Fibroblast of the aortic adventitia (primary cell): Measurements from ENCODE around the gene F10. TPM values are rescaled to one million over a fixed set of nuclear protein-coding genes. Genes with fewer than 3 reads are reported as not detected.
"Not testable (repeated sequence)": the region's sequence is repeated elsewhere in the genome, so short reads cannot be mapped to it uniquely, and the experiment has no call there.

Experiments used
- DNase-seq: peaks from one replicate; pipeline ENCODE4 v3.0.0-alpha.2; 2010; ENCODE audit warnings: low read depth
- H3K4me3 ChIP-seq: 2 replicates; pipeline ENCODE4 v1.5.1; 2011; ENCODE audit warnings: low read depth, mild to moderate bottlenecking, control low read depth, low read length, moderate library complexity
- total RNA-seq: library from RNA; depleted of rRNA; stranded (reverse); fragments of >200 nt; gene quantifications from 2 replicates; pipeline ENCODE4 v1.2.3, GENCODE V29; 2012; ENCODE audit warnings: low replicate concordance
- TF ChIP-seq, protein P1 (sequence below): IDR thresholded peaks from 2 replicates; pipeline ENCODE4 v1.5.1; 2011; ENCODE audit warnings: mild to moderate bottlenecking, low read length, control low read depth, inconsistent platforms; ENCODE audit not compliant: insufficient read depth

The F10 gene
- total RNA-seq, 1 donor, result 12.6 TPM

DNA sequence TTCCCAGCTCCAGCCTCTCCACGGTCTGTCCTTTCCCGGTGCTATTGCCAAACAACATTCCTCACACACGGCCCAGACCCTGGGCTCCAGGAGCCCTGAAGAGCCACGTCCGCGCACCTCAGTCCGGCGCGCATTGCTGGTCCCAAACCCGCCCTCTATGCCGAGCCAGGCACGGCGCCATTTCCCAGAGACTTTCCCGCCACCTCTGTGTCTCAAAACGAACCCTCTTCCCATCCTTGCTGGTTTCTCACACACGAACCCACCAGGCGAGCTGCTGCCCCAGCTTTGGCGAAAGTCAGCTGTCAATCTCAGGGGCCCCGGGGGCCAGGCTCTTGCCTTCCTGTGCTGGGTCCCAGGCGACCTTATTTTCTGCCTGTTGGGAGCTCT, 45.0 kb upstream of the F10 start:
- no peak for DNase-seq
- TF ChIP-seq, protein P1, sequence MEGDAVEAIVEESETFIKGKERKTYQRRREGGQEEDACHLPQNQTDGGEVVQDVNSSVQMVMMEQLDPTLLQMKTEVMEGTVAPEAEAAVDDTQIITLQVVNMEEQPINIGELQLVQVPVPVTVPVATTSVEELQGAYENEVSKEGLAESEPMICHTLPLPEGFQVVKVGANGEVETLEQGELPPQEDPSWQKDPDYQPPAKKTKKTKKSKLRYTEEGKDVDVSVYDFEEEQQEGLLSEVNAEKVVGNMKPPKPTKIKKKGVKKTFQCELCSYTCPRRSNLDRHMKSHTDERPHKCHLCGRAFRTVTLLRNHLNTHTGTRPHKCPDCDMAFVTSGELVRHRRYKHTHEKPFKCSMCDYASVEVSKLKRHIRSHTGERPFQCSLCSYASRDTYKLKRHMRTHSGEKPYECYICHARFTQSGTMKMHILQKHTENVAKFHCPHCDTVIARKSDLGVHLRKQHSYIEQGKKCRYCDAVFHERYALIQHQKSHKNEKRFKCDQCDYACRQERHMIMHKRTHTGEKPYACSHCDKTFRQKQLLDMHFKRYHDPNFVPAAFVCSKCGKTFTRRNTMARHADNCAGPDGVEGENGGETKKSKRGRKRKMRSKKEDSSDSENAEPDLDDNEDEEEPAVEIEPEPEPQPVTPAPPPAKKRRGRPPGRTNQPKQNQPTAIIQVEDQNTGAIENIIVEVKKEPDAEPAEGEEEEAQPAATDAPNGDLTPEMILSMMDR, result no peak
- H3K4me3 ChIP-seq, result no peak overlapping the region

GRCh38 chr13:113077953-113078901, 44.4 kb upstream of the F10 start:
- DNase-seq, result no peak
- TF ChIP-seq, protein P1, result no peak
- H3K4me3 ChIP-seq, result no peak overlapping the region

- H3K4me3 ChIP-seq, result no peak overlapping the region
- TF ChIP-seq, protein P1, result no peak
- DNase-seq, result no peak
These were observed 43.5 kb upstream of the F10 start for GRCh38 chr13:113078902-113079780.

DNA sequence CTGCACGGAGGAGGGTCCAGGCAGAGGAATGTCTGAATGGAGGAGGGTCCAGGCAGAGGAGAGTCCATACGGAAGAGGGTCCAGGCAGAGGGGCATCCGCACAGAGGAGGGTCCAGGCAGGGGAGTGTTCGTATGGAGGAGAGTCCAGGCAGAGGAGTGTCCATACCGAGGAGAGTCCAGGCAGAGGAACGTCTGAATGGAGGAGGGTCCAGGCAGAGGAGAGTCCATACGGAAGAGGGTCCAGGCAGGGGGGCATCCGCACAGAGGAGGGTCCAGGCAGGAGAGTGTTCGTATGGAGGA, 42.9 kb upstream of the F10 start:
- H3K4me3 ChIP-seq, DNase-seq: not testable (repeated sequence)

DNA sequence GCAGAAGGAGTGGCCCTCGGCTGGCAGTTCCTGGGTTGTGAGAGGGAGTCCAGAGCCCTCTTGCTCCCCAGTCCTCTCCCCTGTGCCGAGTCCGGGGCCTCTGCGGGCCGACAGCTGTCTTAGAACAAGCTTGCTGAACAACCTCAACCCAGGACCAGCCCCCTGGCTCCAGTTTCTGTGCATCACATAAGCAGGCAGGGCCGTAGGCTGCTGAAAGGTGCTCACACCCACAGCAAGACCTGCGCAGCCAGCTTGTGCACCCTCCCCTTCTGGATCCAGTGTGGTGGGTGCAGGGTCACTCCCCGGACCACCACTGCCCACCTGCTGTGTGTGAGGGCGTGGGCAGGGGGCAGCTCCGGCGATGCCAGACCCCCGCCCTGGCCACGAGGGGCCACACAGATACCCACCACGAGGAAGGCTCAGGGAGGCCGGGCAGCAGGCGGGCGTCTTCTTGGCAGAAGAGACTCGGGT, 42.2 kb upstream of the F10 start:
- no peak for DNase-seq

GRCh38 chr13:113080901-113081521, 41.6 kb upstream of the F10 start:
- H3K4me3 ChIP-seq, result no peak overlapping the region
- DNase-seq, result no peak
- TF ChIP-seq, protein P1, result no peak

More for the DNA sequence above, 42.2 kb upstream of the F10 start:
- no peak overlapping the region for H3K4me3 ChIP-seq
- TF ChIP-seq, protein P1, result no peak
